NCI-H82 (cell line): ENCODE results near the gene LYSMD4.
A peak's percentile ranks its signal among the peaks of the same experiment; 100 is the strongest.

Source experiments
- DNase-seq: peaks from one replicate; lab custom pipeline; 2025; lab: John Stamatoyannopoulos, UW

LYSMD4 gene

GRCh38 chr15:99731336-99732123 is 1.7 kb downstream of the LYSMD4 start:
- no peak for DNase-seq

DNA sequence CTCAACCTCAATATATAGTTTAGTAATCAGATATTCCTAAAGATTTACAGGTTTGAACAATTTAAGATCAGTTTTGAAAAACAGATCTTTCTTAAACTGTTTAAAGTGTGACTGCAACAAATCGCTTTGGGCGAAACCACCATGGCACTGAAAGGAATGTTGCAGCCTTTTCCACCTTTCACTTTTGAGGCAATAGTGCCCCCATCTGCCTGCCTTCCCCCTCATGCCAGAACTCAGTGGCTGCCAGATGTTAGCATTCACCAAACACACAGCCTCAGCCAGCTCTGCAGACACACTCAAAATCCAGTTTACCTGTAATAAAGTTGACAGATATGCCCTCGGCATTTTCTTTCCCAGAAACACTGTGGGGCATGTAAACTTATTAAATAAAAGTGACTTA is 3.3 kb downstream of the LYSMD4 start:
- peak; percentile 40 for DNase-seq

DNA sequence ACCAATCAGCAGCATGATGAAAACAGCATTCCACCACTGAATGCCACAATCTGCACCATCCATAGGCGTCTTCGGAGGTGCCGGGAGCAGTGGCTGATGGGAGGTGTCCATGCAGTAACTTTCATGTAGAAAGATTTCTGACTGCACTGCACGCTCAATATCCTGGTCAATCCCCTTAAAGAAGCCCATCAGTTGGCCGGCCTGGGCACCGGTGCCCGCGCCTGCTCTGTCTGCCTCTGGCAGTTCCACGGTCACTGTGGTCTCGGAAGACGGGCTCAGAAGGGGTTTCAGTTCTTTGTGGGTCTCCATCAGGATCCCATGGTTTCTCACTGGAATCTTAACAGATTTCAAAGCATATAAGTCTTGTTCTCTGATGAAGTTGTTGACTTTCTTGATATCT is 3.9 kb downstream of the LYSMD4 start:
- no peak for DNase-seq

GRCh38 chr15:99728916-99729315 is 4.3 kb downstream of the LYSMD4 start:
- DNase-seq = no peak

- DNase-seq = no peak
Observed at GRCh38 chr15:99727733-99728132, 5.5 kb downstream of the LYSMD4 start.

DNA sequence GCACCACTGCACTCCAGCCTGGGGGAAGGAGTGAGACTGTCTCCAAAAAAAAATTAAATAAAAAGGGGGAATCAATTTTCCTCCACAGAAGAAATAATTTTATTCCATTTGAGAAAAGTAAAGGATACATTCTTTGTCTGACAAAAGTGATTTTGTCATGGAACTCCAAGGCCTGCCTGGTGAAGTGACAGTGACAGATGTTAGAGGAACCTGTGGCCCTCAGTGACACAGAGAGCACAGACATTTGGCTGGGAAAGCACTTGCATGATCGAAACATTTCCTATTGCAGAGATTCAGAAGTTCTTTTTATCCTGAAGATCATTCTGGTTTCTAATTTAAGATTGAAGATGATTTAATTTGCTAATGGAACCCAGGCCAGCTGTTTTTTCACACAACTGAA is 5.9 kb downstream of the LYSMD4 start:
- no peak for DNase-seq

- no peak for DNase-seq
Observed at GRCh38 chr15:99726333-99726732, 6.9 kb downstream of the LYSMD4 start.

DNA sequence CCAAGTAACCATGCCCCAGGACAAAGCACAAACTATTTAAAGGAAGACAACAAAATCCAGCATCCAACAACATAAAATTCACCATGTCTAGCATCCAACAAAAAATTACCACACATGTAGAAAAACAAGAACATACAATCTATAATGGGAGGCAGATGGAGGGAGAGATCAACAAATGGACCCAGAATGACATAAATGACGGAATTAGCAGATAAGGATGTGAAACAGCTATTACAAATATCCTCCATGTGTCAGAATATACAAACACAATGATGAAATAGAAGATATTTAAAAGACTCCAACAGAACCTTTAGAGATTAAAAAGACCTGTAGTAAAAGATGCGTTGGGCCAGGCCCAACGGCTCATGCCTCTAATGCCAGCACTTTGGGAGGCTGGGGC is 10.8 kb downstream of the LYSMD4 start:
- no peak for DNase-seq

DNA sequence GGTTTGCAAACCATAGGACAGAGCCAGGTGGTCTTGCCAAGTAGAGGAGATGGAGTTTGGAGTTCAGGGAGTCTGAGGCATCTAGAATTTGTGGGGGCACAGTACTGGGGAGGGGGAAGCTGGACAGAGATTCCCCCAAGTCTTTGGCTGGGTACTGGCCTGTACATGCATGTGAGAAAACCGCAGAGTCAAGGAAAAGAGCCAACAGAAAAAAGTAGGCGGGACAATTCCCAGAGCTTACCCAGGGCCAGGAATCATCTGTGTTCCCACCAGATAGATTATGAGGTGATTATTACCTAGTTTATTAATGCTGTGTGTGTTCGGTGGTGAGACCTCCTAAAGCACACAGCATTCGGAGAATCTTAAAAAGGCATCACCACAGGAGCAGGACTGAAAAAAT is 11.3 kb downstream of the LYSMD4 start:
- no peak for DNase-seq

- DNase-seq = no peak
Observed at GRCh38 chr15:99721104-99721778, 12.0 kb downstream of the LYSMD4 start.

DNA sequence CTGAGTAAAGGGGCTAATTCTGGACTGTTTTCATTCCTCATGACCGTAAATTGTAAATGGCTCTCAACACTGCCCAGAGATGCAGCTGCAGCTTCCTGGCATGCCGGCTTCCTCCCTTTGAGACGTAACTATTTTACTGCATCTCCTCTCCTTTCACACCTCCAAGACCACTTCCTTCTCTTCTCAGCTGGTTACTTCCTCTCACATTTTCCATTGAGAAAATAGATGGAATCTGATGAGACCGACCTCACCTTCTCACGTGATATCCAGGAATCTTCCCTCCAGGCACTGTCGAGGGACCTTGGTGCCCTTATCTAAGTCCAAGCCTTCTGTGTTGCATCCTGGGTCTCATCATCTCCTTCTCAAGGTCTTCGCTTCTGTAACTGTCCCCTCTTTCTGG is 12.7 kb downstream of the LYSMD4 start:
- DNase-seq = no peak

DNA sequence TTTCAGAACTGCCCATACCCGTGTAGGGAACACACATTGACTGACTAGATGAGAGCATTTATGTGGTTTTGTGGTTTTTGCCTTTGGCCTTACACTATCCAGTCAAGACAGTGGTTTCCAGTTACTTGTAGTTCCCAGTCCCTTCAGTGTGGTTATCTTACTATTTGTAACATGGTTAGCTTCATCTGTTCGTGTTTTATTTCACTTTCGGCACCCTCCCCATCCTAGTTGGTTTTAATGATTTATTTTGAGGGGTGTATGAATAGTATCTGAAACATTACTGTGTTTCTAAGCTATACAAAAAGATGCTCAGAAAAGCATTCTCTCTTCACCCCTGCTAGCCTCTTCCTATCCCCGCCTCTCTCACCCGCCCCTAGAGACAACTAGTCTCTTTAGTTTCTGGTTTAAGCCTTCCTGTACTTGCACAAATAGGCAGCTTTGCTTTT is 14.1 kb downstream of the LYSMD4 start:
- no peak for DNase-seq

GRCh38 chr15:99718421-99718820 is 14.8 kb downstream of the LYSMD4 start:
- DNase-seq = peak; percentile 9

DNA sequence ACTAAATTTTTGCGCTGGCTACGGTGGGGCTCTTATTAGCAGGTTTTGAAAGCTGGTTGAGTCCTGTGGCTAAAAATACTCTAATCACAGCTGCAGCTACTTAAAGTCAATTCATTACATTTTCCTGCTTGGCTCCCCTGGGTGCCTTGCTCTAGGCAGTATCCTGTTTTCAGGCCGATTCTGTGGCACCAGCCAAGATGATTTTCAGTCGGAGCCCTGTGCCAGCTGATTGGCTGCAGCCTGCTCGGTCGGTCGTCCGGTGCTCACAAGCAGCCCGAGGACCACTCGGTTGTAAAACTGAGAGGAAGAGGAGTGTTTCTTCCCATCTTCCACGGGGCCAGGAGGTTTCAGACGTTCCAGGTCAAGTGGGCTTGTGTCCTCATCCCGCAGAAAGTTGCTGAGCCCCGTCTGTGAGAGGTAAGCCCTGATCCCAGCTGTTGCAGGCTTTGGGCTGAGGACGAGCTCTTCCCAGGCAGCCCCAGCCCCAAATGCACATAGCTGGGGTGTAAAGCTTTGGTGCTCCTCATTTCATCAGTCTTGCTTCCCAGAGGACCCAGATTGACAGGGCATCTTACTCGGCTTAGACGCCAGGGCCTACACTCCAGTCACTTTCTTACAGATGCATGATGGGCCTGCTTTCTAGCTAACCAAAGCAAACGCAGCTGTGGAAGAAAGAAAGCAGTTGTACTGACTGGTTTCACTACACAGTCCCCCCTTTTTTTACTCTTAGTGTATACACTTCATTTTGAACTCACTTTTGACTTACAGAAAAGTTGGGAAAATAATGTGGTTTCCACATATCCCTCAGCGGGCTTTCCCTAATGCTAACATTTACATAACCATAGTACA is 15.9 kb downstream of the LYSMD4 start:
- peak; percentile 34 for DNase-seq

- no peak for DNase-seq
Observed at GRCh38 chr15:99716540-99717095, 16.6 kb downstream of the LYSMD4 start.

DNA sequence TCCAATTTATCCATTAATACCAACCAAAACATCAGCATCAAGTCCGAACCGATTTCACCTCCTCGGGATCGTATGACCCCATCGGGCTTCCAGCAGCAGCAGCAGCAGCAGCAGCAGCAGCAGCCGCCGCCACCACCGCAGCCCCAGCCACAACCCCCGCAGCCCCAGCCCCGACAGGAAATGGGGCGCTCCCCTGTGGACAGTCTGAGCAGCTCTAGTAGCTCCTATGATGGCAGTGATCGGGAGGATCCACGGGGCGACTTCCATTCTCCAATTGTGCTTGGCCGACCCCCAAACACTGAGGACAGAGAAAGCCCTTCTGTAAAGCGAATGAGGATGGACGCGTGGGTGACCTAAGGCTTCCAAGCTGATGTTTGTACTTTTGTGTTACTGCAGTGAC is 20.8 kb downstream of the LYSMD4 start:
- no peak for DNase-seq

GRCh38 chr15:99711625-99712024 is 21.6 kb downstream of the LYSMD4 start:
- no peak for DNase-seq

DNA sequence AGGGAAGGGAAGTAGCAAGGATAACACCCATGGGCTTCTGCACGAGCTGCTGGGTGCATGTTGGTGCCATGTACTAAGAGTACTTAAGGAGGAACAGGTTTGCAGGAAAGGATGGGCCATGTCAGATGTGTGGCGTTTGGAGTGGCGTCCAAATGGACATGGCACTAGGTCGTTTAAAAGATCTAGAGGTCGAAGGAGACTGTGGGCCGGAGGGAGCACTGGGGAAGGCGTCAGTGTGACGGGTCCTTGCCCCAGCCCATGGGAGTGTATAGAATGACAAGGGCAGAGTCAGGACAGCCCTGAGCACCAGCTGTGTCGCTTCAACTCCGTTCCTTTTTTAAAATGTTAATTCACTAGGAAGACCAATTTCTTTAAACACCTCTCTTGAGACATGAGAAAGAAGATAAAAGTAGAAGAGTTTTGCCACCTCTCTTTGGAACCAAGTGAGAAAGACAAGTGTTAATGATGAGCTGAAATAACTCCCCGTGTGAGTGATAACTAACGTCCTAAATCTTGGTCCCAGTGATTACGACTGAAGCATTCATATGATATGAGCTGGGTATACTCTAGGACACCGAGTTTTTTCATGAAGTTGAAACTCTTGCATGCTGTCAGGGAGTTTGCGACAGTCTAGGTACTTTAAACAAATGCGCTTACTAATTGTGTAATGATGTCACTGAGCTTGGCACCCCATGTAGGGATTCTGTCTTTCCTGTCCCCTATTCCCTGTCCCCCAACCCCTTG is 23.8 kb downstream of the LYSMD4 start:
- no peak for DNase-seq

DNA sequence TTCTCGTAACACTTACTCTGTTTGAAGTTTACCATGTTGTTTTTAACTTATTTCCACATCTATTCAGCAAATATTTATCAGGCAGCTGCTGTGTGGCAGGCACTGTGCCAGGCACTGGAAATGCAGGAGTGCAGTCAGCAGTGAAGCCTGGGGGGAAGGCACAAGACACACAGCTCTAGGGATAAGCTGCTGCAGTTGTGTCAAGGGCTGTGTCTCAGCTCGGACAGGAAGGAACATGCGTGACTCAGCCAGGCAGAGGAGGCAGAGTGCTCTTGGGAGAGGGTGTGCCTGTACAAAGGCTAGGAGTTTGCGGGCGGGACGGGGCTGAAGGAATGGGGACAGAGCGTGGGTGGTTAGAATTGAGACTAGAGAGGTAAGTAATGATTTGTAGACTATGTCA is 24.7 kb downstream of the LYSMD4 start:
- no peak for DNase-seq

- no peak for DNase-seq
Observed at GRCh38 chr15:99707473-99708270, 25.6 kb downstream of the LYSMD4 start.
